Stimulated activated CD4-positive, alpha-beta T cell treated with anti-CD3 and anti-CD28 coated beads, Interleukin-1b, Interleukin-23, amount 100 ng/mL, for 48 hours (primary cell): ENCODE measurements around the gene DHRS4L2.
"Not testable (repeated sequence)": the region's sequence is repeated elsewhere in the genome, so short reads cannot be mapped to it uniquely, and the experiment has no call there.

Experiments
- DNase-seq: peaks from one replicate; pipeline ENCODE4 v3.0.0-alpha.2; 2020

Gene DHRS4L2

DNA sequence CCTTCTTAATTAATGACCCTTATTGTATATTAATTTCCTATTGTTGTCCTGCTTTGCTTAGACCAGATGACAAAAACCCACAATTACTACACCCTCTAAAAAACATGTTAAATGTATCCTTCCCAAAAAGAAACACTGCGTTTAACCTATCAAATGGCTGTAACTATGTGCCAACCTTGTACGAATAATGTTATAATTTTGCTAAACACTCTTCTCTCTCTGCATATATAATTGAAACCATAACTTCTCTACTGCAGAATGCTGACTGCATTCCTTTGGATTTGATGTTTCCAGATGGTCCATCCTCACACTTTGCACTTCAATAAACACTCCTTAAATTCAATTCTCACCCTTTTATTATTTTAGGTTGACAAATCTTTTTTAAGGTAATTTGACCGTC is 31.8 kb downstream of the DHRS4L2 start:
- not testable (repeated sequence) for DNase-seq

DNA sequence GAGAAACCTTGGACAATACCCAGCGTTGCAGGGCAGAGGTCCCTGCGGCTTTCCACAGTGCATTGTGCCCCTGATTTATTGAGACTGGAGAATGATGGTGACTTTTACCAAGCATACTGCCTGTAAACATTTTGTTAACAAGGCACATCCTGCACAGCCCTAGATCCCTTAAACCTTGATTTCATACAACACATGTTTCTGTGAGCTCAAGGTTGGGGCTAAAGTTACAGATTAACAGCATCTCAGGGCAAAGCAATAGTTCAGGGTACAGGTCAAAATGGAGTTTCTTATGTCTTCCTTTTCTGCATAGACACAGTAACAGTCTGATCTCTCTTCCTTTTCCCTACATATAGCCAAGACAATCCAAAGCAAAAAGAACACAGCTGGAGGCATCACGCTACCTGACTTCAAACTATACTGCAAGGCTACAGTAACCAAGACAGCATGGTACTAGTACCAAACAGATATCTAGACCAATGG is 36.2 kb downstream of the DHRS4L2 start:
- not testable (repeated sequence) for DNase-seq

DNA sequence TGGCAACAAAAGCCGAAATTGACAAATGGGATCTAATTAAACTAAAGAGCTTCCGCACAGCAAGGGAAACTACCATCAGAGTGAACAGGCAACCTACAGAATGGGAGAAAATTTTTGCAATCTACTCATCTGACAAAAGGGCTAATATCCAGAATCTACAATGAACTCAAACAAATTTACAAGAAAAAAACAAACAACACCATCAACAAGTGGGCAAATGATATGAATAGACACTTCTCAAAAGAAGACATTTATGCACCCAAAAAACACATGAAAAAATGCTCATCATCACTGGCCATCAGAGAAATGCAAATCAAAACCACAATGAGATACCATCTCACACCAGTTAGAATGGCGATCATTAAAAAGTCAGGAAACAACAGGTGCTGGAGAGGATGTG is 41.0 kb downstream of the DHRS4L2 start:
- DNase-seq = not testable (repeated sequence)

DNA sequence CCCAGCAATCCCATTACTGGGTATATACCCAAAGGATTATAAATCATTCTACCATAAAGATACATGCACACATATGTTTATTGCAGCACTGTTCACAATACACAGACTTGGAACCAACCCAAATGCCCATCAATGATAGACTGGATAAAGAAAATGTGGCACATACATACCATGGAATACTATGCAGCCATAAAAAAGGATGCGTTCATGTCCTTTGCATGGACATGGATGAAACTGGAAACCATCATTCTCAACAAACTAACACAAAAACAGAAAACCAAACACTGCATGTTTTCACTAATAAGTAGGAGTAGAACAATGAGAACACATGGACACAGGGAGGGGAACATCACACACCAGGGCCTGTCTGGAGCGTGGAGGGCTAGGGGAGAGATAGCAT is 42.6 kb downstream of the DHRS4L2 start:
- DNase-seq = not testable (repeated sequence)

DNA sequence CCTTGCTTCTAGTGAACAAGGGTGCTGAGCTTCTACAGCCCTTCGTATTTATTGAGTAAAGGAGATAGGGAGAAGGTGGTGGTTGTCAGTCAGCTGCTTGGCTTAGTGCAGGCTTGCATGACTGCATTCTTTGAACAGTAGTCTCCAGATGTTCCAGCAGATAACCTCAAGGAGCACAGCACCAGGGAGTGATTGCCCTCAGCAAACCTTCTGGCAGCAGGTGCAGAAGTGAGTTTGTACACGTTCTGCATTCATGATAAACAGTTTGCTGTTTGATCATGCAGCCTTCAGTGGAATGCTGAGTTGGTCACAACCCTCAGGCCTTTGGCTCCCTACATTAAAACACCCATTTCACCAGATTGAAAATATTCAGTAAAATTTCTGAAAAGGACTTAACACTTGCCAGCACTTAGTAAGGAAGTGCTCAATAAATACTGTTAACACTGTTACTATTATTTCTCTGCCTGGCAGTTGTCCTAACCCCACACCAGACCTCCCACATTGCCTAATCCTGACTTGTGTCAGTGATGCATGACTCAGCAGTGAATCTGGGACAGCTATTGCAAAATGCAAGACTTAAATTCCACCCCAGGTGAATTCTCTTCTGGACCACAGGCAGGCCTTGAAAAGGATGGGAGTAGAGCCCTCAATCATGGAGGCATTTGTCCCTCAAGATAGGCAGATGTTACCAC is 44.1 kb downstream of the DHRS4L2 start:
- no peak for DNase-seq

DNA sequence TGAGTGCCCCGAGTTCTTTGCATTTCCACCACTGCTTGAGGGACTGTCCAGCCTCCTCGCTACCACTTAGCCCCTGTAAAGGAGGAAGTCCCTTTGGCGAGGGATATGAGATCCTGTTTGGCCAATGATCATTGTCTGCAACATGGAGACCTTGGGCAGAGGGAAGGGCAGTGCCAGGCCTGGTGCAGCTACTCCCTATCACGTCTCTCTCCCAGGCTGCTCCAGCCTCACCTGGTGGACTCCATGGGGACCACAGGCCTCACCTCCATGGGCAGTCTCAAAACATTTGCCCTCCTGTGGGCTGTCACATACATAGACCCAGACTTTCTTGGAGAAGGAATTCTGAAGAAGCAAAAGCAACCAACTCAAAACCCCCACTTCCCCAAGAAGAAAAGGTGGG is 47.0 kb downstream of the DHRS4L2 start:
- DNase-seq = not testable (repeated sequence)

DNA sequence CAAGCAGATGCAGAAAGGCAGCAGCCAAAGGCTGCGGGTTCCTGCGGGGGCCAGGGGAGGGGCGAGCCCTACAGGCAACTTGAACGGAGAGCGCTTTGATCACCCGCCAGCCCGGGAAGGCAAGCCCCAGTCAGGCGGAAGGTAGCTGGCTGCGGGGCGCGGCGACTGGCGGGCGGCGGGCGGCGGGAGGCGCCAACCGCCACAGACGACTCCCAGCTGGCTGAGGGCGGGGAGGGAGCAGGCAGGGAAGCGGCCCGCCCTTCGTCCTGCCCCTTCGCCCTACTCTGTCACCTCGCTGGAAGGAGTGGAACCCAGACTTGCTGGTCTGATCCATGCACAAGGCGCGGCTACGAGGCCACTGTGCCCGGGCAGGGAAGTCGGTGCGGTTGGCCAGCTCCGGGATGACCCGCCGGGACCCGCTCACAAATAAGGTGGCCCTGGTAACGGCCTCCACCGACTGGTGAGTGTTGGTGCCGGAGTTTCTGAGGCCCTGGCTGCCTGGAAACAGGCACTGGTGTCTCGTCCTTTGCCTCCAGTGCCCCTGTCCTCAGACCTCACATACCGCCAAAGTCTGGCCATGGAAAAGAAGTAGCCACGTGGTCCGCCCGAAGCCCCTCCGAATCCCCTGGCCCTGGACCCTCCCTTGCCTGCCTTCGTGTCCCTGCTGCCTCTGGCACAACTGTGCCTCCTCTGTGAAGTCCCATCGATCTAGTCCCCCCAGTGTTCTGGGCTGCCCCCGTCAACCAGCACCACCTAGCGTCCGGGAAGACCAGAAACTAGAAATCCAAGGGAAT is 47.6 kb downstream of the DHRS4L2 start:
- DNase-seq = peak; percentile 53

DNA sequence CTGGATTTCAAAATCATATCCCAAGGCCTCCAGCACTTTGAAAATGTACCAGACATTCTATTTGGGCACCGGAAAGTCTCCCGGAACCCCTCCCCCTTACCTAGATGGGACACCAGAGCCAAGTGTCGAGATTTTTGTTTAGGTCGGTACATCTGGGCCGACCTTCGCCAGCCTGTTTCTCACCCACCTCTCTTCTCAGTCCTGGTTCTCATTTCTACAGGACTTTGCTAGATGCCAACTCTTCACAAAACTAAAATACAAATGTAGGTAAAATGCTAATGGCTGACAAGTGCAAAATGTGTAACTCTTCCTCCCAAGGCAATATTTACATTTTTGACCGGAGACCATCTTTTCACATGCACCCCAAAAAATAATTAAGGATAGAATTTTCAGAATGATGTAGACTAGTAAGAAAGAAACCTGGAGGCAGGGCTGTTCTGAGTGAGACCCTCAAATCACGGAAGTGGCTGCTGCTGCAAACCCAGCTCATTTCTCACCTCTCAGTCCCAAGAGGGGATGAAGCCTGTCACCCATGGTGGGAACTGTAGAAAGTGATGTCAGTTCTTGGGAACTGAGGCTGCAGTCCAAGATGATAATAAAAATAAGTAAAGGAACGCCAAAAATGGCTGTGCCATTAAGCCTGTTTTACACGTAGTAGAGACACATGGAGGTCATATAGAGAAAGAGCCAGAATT is 48.4 kb downstream of the DHRS4L2 start:
- DNase-seq = not testable (repeated sequence)

DNA sequence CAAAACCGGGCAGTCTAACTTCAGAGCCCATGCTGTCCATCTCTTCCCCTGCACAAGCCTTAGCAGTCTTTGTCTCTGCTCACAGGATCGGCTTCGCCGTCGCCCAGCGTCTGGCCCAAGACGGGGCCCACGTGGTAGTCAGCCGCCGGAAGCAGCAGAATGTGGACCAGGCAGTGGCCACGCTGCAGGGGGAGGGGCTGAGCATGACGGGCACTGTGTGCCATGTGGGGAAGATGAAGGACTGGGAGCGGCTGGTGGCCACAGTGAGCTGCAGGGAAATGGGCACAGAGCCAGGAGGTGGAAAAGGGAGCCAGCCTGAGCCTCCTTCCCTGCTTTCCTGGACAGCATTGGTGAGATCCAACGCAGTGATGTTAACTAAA is 48.9 kb downstream of the DHRS4L2 start:
- DNase-seq = no peak

DNA sequence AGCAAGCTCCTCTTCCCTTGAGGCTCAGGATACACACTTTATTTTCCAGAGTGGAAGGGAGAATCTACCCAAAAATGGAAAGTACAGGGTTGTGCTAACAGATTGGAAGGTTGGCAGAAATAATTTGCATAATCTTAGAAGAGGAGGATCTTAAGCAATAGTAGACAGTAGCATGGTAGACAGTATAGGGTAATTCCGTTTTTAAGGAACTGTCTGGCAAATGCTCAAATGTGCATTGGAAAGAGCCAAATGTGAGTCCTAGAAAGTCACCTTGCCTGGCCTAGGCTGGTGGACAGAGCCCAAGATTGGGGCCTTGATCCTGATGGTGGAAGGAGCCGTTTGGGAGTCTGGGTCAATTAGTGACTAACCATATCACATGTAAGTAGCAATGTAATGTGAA is 50.0 kb downstream of the DHRS4L2 start:
- no peak for DNase-seq

DNA sequence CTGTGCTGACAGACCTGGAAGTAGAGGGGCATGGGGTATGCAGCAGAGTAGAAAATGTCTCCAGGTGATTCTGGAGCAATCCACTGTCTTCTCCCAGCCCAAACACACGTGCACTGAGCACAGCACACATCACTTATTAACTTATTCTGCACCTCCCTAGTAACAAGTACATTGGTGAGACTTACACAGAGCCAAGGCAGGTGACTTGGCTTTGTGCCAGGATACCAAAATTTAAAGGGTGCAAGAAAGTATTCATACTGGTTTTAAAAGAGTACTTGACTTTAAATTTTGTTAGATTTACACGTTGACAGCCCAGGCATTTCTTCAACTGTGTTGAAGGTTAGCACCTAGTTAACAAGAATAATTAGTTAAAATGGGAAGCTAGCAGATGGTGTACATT is 52.0 kb downstream of the DHRS4L2 start:
- no peak for DNase-seq

DNA sequence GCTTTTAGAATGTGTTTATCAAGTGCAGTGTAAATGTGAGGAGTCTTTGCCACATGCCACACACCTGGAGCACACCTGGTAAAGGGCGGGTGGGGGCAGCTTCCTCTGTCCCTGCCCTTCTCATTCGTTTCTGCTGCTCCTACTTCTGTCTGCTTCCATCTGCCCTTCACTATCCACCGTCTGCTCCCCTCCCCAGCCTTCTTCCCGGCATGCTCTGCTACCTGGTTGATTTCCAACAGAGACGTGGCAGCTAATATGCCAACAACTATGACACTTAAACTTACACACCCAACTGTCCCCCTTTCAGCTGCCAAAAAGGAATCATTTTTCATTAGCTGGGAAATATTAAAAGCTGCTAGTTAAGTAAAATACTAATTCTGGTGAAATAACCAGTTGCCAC is 54.0 kb downstream of the DHRS4L2 start:
- DNase-seq = no peak

DNA sequence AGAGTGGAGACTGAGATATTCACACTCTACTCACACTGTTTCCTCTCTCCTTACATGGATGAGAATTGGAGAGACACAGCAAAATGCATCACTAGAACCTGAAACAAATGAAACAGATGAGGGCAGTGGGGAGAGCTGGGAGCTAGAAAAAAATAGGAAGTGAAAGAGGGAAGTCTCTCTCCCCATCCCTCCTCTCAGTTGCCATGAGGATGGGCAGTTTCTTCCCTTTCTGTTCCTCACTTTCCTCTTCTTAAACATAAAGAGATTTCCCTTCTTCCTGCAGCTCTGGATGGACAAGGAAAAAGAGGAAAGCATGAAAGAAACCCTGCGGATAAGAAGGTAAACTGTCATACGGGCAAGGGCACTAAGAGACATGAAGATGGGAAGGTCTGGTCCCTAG is 60.3 kb downstream of the DHRS4L2 start:
- DNase-seq = not testable (repeated sequence)

DNA sequence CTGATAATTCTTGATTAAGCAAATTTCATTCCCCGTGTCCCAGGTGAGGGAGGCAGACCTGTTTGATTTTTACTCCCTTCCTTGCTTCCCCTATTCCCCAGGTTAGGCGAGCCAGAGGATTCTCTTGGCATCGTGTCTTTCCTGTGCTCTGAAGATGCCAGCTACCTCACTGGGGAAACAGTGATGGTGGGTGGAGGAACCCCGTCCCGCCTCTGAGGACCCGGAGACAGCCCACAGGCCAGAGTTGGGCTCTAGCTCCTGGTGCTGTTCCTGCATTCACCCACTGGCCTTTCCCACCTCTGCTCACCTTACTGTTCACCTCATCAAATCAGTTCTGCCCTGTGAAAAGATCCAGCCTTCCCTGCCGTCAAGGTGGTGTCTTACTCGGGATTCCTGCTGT is 62.0 kb downstream of the DHRS4L2 start:
- DNase-seq = not testable (repeated sequence)

DNA sequence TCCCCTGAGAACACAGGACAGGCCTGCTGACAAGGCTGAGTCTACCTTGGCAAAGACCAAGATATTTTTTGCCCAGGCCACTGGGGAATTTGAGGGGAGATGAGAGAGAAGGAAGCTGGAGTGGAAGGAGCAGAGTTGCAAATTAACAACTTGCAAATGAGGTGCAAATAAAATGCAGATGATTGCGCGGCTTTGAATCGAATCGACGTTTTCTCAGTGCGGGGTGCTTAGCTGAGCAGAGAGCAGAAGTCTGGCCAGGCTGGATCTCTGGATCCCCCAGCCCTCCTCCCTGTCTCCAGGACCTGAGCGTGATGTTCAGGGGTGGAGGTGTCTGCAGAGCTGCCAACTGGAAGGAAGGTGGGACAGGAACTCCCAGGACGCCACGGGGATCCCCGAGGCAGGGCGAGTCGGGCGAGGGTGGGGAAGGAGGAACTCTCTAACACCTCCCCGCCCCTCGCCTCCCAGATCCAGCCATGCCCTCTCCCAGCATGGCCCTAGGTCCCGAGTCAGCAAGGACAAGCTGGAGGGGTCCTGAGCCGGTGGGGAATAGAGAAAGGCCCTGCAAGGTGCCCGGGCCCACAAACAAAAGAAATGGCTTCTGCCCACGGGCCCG is 62.6 kb downstream of the DHRS4L2 start:
- no peak for DNase-seq

DNA sequence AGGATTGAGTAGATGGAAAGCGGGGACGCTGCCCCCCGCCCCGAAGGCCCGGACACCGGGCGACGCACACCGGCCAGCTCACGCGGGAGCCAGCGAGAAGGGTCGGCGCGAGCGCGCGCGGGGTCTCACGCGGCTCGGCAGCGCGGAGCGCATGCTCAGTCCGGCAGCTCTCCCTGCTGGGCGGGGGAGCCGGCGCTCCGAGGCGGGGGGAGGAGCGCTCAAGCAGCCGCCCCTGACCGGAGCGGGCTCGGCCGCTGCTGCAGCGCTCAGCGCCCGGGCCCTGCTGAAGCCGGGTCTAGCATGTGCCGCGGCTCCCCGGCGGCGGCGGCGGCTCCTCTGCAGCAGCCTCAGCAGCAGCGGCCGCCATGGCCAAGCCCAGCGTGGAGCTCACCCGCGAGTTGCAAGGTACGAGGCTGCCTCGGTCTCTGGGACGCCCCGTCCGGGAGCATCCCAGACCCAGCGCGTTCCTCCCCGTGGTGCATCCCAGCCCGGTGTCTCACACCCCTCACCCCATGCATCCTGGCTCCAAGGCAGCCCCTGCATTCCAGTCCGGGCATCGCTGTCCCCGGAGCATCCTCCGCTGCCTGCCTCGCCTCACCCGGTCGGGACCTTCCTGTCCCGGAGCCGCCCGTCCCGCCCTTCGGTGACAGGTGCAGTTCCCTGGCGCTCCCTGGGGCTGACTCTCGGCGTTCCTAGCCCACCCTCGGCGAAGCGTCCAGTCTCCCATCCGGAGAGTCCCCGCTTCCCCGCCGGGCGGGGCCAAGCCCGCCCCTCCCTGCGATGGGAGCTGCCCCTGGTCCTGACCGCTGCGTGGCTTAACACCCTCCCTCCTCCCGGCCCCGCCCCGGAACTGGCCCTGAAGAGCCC is 63.3 kb downstream of the DHRS4L2 start, which contains the start of gene CARMIL3:
Gene CARMIL3, plus strand, starts transcription at position 221 of the 867 bp plus-strand sequence. Its CDS starts 145 bp downstream, at position 366.
- DNase-seq = peak; percentile 40

DNA sequence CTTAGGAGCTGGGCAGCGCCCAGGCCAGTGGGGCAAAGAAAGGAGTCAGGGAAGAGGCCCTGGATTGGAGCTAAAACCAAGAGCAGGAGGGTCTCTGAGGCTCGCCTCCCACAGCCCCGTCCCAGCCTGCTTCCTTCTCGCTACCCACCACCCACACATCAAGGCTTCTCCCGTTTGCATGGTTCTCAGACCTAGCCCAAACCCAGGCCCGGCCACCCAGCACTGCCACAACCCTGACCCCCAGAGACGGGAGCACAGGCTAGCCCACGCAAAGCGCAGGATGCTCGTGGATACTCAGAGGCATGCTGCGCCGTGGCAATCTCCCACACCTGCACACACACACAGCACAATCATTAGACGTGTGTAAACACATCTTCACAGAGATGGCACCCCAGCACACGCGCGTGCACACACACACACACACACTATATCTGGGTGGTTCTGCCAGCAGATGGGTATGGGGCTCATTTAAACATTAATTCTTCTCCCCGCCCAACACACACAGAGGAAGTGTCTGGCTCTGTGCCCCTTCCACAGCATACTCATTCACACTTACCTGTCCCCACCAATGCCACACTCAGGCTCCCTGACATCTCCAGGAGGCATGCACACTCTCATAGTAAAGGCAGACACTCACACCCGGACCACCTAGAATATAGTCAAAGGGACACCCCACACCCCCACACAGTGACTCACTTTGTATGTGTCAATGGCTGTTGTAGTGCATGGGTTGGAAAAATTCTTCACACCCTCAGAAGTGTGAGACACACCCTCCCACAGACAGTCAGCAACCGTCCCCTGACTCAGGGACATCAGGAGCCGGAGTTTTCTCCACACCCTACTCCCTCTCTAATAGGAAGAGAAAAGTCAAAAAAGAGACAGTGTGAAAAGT is 64.2 kb downstream of the DHRS4L2 start:
- peak; percentile 69 for DNase-seq

DNA sequence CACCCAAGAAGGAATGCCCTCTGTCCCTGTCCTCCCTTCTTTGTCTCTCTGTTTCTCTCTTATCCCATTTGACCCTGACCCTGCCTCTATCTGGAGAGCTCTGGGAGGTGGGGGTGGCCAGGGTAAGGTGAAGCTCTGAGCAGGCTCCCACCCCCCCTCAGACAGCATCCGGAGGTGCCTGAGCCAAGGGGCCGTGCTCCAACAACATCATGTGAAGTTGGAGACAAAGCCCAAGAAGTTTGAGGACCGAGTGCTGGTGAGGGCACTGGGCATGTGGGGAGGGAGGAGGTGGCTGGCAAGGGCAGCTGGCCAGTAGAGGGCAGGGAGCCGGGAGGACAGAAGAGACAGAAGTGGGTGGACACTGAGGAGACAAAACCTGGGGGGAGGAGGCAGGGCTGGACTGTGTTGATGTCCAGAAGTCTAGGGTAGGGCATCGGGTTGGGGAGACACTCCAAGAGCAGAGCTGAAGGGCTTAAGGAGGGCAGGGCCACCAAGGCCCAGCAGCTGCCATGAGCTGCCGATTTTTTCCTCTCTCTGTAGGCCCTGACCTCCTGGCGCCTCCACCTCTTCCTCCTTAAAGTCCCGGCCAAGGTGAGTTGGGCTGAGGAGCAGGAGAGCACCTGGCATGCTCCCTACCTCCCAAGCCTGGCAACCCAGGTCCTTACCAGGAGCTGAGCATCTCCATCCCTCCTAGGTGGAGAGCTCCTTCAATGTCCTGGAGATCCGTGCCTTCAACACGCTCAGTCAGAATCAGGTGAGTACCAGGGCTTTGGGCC is 65.0 kb downstream of the DHRS4L2 start:
- DNase-seq = no peak

DNA sequence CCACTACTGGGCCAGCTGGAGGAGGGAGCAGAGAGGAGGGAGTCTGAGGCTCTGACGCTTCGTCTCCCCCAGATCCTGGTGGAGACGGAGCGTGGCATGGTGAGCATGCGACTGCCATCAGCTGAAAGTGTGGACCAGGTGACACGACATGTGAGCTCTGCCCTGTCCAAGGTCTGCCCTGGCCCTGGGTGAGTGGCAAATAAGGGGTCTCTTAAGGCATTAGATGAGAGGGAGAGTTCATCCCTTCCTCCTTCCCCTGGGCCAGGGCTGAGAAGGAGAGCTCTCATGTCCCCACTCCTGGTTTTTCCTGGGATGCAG is 65.6 kb downstream of the DHRS4L2 start:
- no peak for DNase-seq

DNA sequence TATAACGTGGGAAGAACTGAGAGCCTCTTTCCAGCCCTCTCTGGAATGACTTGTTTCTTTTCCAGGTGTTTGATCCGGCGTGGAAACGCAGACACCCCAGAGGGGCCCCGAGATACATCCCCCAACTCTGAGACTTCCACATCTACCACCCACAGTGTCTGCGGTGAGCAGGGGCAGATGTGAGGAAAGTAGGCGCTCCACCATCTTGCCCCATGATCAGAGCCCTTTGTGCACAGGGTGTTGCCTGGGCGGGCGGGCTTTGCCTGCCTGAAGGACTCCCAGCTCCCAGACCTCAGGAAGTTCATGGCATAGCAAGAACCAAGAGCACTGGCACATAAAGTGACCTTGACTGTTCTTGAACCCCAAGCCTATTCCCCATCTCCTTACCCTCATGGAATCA is 65.9 kb downstream of the DHRS4L2 start:
- DNase-seq = no peak
